Naive B cell (primary cell): ENCODE results near the gene NPVF. TPM values are rescaled to one million over a fixed set of nuclear protein-coding genes. Genes with fewer than 3 reads are reported as not detected.

Experiments
- ATAC-seq, 2 donors: fragments of 150-1000 bp; cut with Tn5 transposase; 2 replicates each; pipeline ENCODE4 v1.10.0; 2021; ENCODE audit warnings: low read depth in 2 of 2, mild to moderate bottlenecking in 2 of 2, moderate library complexity in 2 of 2
- DNase-seq: peaks from one replicate; pipeline ENCODE4 v3.0.0; 2022
- H3K27ac Mint-ChIP-seq, 6 donors: one replicate each; pipeline ENCODE4 v1.8.0; 2020 to 2022; ENCODE audit warnings: mild to moderate bottlenecking in 6 of 6, mixed read lengths in 6 of 6, moderate library complexity in 5 of 6, inconsistent platforms in 2 of 6
- H3K27me3 Mint-ChIP-seq, 3 donors: one replicate each; pipeline ENCODE4 v1.8.0; 2021 to 2022; ENCODE audit warnings: mixed read lengths in 3 of 3, mild to moderate bottlenecking in 1 of 3
- H3K36me3 Mint-ChIP-seq, 2 donors: one replicate each; pipeline ENCODE4 v1.8.0; 2020 to 2022; ENCODE audit warnings: mixed read lengths in 2 of 2, inconsistent platforms in 1 of 2, mild to moderate bottlenecking in 1 of 2
- H3K4me1 Mint-ChIP-seq, 3 donors: one replicate each; pipeline ENCODE4 v1.8.0; 2020 to 2022; ENCODE audit warnings: mixed read lengths in 3 of 3, inconsistent platforms in 1 of 3, mild to moderate bottlenecking in 1 of 3, moderate library complexity in 1 of 3
- H3K4me3 Mint-ChIP-seq, 8 donors: one replicate each; pipeline ENCODE4 v1.8.0; 2020 to 2022; ENCODE audit warnings: mild to moderate bottlenecking in 8 of 8, mixed read lengths in 8 of 8, moderate library complexity in 8 of 8, inconsistent platforms in 2 of 8
- H3K9me3 Mint-ChIP-seq, 7 donors: one replicate each; pipeline ENCODE4 v1.8.0; 2020 to 2022; ENCODE audit warnings: mixed read lengths in 7 of 7, mild to moderate bottlenecking in 5 of 7, inconsistent platforms in 2 of 7, moderate library complexity in 1 of 7
- polyA plus RNA-seq, 6 donors: library from polyadenylated mRNA; unstranded; fragments of 300-500 nt; fragmentation: Illumina TruSeq; gene quantifications; one replicate each; pipeline ENCODE4 v1.2.3, GENCODE V29; 2021; ENCODE audit warnings: low read depth in 6 of 6

Gene NPVF, protein sequence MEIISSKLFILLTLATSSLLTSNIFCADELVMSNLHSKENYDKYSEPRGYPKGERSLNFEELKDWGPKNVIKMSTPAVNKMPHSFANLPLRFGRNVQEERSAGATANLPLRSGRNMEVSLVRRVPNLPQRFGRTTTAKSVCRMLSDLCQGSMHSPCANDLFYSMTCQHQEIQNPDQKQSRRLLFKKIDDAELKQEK
- not detected for polyA plus RNA-seq

GRCh38 chr7:25228386-25228785, at the start of gene NPVF:
TSS of gene NPVF (minus strand) at chr7:25228486. CDS start at chr7:25228439, 47 bp downstream.
- DNase-seq, result no peak
- peaks cover 22 to 63% (median 57%) of the 10 kb centered on the region in 3 donors for H3K27me3 Mint-ChIP-seq
- H3K9me3 Mint-ChIP-seq, result peaks cover 0 to 11% (median 4%) of the 10 kb centered on the region in 7 donors
- H3K4me3 Mint-ChIP-seq, result no peak within 1 kb of the TSS
- ATAC-seq, result no peak
- no peaks in the 10 kb centered on the region for H3K4me1 Mint-ChIP-seq
- H3K36me3 Mint-ChIP-seq, result peaks cover 0 to 9% of the 10 kb centered on the region in 2 donors
- H3K27ac Mint-ChIP-seq, result no peak within 1 kb of the TSS

DNA sequence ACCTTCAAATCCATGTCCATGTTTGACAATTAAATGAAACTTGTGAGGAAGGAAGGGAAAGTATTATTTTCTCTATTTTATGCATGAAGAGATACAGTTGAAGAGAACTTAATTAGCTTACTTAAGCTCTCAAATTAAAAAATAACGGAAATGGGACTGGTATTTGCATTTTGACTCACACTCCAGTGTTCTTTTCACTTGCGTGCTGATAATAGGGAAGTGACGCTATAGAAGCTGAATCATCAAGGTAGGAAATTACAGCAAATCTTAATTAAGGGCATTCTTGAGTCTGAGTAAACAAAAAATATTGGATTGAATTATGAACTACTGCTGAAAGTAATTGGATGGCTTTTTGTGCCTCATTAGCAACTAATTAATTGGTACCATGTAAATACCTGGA, 44.0 kb upstream of the NPVF start:
- no peak overlapping the region for H3K4me3 Mint-ChIP-seq
- peaks cover 0 to 4% (median 0%) of the 10 kb centered on the region in 7 donors for H3K9me3 Mint-ChIP-seq
- DNase-seq (no peak), ATAC-seq (no peak)
- no peaks in the 10 kb centered on the region for H3K36me3 Mint-ChIP-seq
- H3K4me1 Mint-ChIP-seq, result no peaks in the 10 kb centered on the region
- H3K27me3 Mint-ChIP-seq, result peaks cover 25 to 39% (median 30%) of the 10 kb centered on the region in 3 donors
- H3K27ac Mint-ChIP-seq, result no peak overlapping the region

DNA sequence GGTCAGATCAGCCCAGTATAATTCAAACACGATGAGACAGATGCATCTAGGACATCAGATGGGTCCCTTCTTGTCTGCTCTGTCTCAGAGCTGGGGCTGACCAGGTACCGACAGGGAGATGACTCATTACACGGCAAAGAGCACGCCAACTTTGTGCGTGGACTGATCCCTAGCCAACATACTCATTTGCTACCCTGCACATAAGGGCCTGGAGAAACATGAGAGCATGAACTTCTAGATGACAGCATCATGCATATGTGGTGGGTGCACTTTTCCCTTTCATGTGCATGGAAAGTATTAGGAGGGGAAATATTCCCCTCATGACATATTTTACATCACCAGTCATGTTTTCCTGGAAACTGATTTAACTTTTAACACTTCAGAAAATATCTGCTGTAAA, 35.1 kb upstream of the NPVF start:
- no peak for ATAC-seq
- H3K27ac Mint-ChIP-seq, result no peak overlapping the region
- H3K9me3 Mint-ChIP-seq, result peaks cover 0 to 3% (median 0%) of the 10 kb centered on the region in 7 donors

GRCh38 chr7:25262586-25262985, 34.3 kb upstream of the NPVF start:
- no peaks in the 10 kb centered on the region for H3K36me3 Mint-ChIP-seq
- H3K9me3 Mint-ChIP-seq, result peaks cover 0 to 3% (median 0%) of the 10 kb centered on the region in 7 donors
- no peak overlapping the region for H3K27ac Mint-ChIP-seq
- H3K27me3 Mint-ChIP-seq, result peaks cover 50 to 52% (median 51%) of the 10 kb centered on the region in 3 donors
- H3K4me1 Mint-ChIP-seq, result peaks cover 0 to 9% (median 4%) of the 10 kb centered on the region in 3 donors
- DNase-seq (no peak), ATAC-seq (no peak)
- H3K4me3 Mint-ChIP-seq, result no peak overlapping the region

More for the DNA sequence above, 35.1 kb upstream of the NPVF start:
- H3K4me3 Mint-ChIP-seq, result no peak overlapping the region
- DNase-seq, result no peak
- H3K27me3 Mint-ChIP-seq, result peaks cover 47 to 51% (median 49%) of the 10 kb centered on the region in 3 donors
- no peaks in the 10 kb centered on the region for H3K36me3 Mint-ChIP-seq
- H3K4me1 Mint-ChIP-seq, result peaks cover 0 to 9% (median 4%) of the 10 kb centered on the region in 3 donors

DNA sequence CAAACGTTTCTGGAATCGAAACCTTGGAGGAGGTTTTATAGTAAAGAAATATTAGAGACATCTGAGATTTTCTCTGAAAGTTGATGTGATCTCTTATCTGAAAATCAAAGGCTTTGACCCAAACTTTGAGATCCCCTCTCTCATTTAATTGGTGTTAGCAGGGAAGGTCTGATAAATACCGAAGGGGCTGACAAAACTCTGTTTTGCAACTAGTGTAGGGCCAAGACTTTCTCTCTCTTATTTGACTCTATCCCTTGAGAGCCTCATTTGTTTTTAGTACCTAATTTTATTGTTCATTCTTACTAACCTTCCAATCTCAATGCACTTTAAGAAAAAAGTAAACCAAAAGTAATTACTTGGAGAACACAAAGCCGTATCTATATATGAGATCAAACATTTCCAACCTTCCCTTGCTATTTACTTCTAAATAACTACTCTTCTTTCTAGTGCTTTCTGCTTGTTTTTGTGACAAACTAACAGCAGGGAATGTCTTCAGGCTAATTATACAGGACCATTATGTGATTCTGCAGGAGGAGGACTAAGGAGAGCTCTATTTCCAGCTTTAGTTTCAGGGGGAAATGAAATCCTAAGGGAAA, 33.4 kb upstream of the NPVF start:
- no peak overlapping the region for H3K27ac Mint-ChIP-seq
- no peak overlapping the region for H3K4me3 Mint-ChIP-seq
- H3K9me3 Mint-ChIP-seq, result peaks cover 0 to 3% (median 0%) of the 10 kb centered on the region in 7 donors
- ATAC-seq, result no peak
- DNase-seq, result no peak
- peaks cover 0 to 9% (median 4%) of the 10 kb centered on the region in 3 donors for H3K4me1 Mint-ChIP-seq
- no peaks in the 10 kb centered on the region for H3K36me3 Mint-ChIP-seq
- H3K27me3 Mint-ChIP-seq, result peaks cover 51 to 57% (median 55%) of the 10 kb centered on the region in 3 donors

DNA sequence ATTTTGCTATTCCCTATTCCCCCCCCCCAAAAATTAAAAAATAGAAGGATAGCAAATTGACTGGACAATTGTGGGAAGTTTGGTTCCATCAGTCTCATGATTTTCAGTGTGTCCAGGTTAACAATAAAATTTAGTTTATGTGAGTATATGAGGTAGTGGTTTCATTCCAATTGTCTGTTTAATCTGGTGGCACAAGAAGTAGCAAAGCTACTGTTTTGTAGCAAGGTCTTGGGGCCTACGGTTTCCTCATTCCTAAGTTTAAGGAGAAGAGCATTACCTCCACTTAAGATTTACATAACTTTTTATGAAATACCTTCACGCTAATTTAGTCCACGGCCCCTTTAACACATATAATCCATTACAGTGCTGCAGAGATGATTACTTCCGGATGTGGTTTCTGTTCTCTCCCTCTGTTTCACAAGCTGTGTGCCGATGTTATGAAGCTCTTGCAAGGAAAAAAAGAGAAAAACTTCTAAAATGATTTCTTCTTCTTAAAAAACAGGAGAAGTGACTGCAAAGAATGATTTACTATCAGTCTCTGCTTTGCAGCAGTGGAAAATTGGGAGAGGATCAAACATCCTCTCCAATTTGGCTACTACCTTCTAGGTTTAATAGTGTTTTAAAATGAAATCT, 32.7 kb upstream of the NPVF start:
- ATAC-seq (peak; percentile 51 to 69), DNase-seq (peak; percentile 10)
- H3K4me3 Mint-ChIP-seq, result no peak overlapping the region
- H3K27ac Mint-ChIP-seq, result no peak overlapping the region
- peaks cover 54 to 61% (median 60%) of the 10 kb centered on the region in 3 donors for H3K27me3 Mint-ChIP-seq
- H3K4me1 Mint-ChIP-seq, result peaks cover 0 to 9% (median 4%) of the 10 kb centered on the region in 3 donors
- peaks cover 0 to 3% (median 0%) of the 10 kb centered on the region in 7 donors for H3K9me3 Mint-ChIP-seq
- H3K36me3 Mint-ChIP-seq, result no peaks in the 10 kb centered on the region

GRCh38 chr7:25259487-25260243, 31.4 kb upstream of the NPVF start:
- H3K4me3 Mint-ChIP-seq, result no peak overlapping the region

DNA sequence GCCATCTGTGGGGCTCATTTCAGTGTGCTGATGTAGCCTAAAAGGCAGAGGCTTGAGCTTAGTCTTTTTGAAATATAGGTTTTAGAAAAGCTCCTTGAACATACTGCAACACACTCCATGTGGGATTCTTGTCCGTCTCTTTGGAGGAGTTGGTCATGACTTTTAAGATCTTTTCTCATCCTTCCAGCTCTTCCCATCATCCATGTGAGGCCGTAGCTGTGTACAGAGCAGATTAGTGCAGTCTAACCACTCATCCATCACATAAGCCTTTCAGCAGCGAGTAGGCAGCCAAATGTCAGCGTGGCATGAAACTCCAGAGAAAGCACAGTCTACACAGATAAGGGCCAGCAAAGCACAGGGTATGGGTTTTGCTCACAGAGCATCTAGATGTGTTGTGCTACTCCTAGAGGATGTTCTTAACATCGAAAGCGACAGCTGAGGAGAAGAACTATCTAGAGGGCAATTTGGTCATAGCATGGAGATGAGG, 28.1 kb upstream of the NPVF start:
- H3K4me3 Mint-ChIP-seq, result no peak overlapping the region
- ATAC-seq, result no peak

More at GRCh38 chr7:25259487-25260243, 31.4 kb upstream of the NPVF start:
- peak; percentile 59 for DNase-seq
- peak; percentile 38 to 61 for ATAC-seq
- H3K9me3 Mint-ChIP-seq, result peaks cover 0 to 3% (median 0%) of the 10 kb centered on the region in 7 donors
- H3K36me3 Mint-ChIP-seq, result no peaks in the 10 kb centered on the region
- peak overlapping the region in 1 of 6 donors; percentile 61 for H3K27ac Mint-ChIP-seq
- peaks cover 56 to 64% (median 60%) of the 10 kb centered on the region in 3 donors for H3K27me3 Mint-ChIP-seq
- H3K4me1 Mint-ChIP-seq, result peaks cover 0 to 9% (median 4%) of the 10 kb centered on the region in 3 donors

DNA sequence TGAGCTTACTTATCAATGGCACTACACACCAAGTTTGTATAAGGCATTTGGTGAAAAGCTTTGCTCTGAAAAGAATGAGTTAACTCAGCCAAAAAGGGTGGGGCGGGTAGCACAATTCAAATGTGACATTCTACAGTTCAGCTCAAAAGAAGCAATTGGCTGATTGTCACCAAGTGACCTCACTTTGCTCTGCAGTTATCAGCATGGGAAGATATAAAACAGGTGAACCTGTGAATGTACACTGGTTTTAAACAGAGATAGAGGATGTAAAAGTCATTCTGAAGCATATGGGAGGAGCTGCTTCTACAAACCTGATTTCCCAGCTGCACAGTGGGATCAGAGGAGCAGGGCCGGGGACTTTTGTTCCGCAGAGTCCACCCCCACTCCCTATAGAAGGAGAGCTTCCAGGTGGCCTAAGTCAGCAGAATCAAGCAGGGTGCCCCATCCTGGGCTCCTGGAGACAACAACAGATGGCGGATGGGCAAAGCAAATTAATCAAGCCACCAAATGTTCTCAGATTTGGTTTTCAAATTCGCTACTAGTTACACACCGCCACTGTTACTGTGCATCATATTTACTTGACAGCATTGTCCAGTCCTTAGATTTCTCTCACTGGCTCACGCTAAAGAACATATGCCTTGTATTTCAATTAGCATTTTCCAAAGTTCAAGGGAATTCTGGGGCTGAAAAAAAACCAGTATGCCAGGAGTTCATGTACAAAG, 27.5 kb upstream of the NPVF start:
- ATAC-seq (no peak), DNase-seq (no peak)
- Mint-ChIP-seq H3K36me3 (no peaks in the 10 kb centered on the region), H3K4me3 (no peak overlapping the region), H3K27me3 (peaks cover 30 to 48% (median 40%) of the 10 kb centered on the region in 3 donors), H3K9me3 (no peaks in the 10 kb centered on the region), H3K27ac (no peak overlapping the region), H3K4me1 (peaks cover 0 to 5% (median 4%) of the 10 kb centered on the region in 3 donors)

More for the DNA sequence above, 28.1 kb upstream of the NPVF start:
- H3K27me3 Mint-ChIP-seq, result peaks cover 35 to 48% (median 40%) of the 10 kb centered on the region in 3 donors
- no peak overlapping the region for H3K27ac Mint-ChIP-seq
- H3K4me1 Mint-ChIP-seq, result peaks cover 0 to 9% (median 4%) of the 10 kb centered on the region in 3 donors
- H3K9me3 Mint-ChIP-seq, result no peaks in the 10 kb centered on the region
- no peaks in the 10 kb centered on the region for H3K36me3 Mint-ChIP-seq
- DNase-seq, result no peak

GRCh38 chr7:25254604-25255003, 26.3 kb upstream of the NPVF start:
- Mint-ChIP-seq H3K27me3 (peaks cover 26 to 48% (median 46%) of the 10 kb centered on the region in 3 donors), H3K4me1 (peaks cover 0 to 8% (median 5%) of the 10 kb centered on the region in 3 donors), H3K27ac (no peak overlapping the region), H3K4me3 (no peak overlapping the region), H3K9me3 (no peaks in the 10 kb centered on the region), H3K36me3 (no peaks in the 10 kb centered on the region)
- no peak for DNase-seq
- ATAC-seq, result no peak

GRCh38 chr7:25253714-25254113, 25.4 kb upstream of the NPVF start:
- ATAC-seq, result no peak
- Mint-ChIP-seq H3K36me3 (no peaks in the 10 kb centered on the region), H3K9me3 (no peaks in the 10 kb centered on the region), H3K27me3 (peaks cover 17 to 41% (median 40%) of the 10 kb centered on the region in 3 donors), H3K27ac (no peak overlapping the region), H3K4me1 (peaks cover 0 to 5% (median 2%) of the 10 kb centered on the region in 3 donors), H3K4me3 (no peak overlapping the region)
- DNase-seq, result no peak

DNA sequence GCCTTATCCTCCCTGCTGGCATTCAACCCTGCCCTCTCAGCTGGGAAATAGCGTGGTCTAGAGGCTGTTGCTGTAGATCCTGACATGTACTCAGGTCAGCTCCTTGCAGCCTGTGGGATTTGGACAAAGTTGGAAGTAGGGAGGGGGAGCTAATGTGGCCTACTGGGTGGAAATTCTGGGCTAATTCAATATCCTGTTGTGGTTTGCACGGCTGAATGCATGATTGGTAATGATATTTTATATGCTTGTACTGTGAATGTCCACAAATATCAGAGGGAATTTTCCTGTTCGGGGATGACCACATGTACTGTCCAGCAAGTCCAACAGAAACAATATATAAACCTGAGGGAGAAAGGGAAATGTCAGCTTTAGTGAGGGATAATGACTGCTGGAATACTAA, 22.1 kb upstream of the NPVF start:
- peaks cover 12 to 43% (median 42%) of the 10 kb centered on the region in 3 donors for H3K27me3 Mint-ChIP-seq
- no peak overlapping the region for H3K4me3 Mint-ChIP-seq
- no peak overlapping the region for H3K27ac Mint-ChIP-seq
- DNase-seq (no peak), ATAC-seq (no peak)
- H3K4me1 Mint-ChIP-seq, result peaks cover 0 to 5% (median 2%) of the 10 kb centered on the region in 3 donors
- no peaks in the 10 kb centered on the region for H3K9me3 Mint-ChIP-seq
- H3K36me3 Mint-ChIP-seq, result no peaks in the 10 kb centered on the region
